OCI-LY1 (cell line): ENCODE data around the gene STAG1.

ENCODE experiments used
- EZH2 ChIP-seq: fragments of 200-600 bp; sonication (generic), shearing (Covaris generic); IDR thresholded peaks from 2 replicates; pipeline ENCODE4 v1.8.0; 2017; ENCODE audit warnings: borderline replicate concordance, mixed run types, mild to moderate bottlenecking, antibody characterized with exemption, low read length, moderate library complexity, mixed read lengths
- TF ChIP-seq, protein P1 (sequence below): fragments of 200-600 bp; sonication (generic), shearing (Covaris generic); IDR thresholded peaks from 2 replicates; pipeline ENCODE4 v1.5.1; 2017; ENCODE audit warnings: mild to moderate bottlenecking, antibody characterized with exemption, low read length, moderate library complexity, mixed read lengths

DNA sequence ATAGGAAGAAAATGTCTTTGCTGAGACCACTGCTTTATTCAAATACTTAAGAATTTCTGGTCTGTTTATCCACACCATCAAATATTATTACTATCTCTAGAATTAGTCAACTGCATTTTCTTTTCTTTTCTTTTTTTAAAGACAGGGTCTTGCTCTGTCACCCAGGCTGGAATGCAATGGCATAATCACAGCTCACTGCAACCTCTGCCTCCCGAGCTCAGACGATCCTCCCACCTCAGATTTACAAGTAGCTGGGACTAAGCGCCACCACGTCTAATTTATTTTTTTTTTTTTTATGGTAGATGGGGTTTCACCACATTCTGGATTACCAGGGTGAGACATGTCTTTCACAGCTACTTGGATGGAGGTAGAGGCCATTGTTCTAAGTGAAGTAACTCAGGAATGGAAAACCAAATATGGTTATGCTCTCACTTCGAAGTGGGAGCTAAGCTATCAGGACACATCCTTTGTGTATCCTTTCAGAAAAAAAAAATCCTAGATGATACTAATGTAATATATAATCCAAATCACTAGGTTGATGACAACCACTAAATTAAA lies 52.8 kb downstream of the STAG1 start:
- TF ChIP-seq, protein P1, sequence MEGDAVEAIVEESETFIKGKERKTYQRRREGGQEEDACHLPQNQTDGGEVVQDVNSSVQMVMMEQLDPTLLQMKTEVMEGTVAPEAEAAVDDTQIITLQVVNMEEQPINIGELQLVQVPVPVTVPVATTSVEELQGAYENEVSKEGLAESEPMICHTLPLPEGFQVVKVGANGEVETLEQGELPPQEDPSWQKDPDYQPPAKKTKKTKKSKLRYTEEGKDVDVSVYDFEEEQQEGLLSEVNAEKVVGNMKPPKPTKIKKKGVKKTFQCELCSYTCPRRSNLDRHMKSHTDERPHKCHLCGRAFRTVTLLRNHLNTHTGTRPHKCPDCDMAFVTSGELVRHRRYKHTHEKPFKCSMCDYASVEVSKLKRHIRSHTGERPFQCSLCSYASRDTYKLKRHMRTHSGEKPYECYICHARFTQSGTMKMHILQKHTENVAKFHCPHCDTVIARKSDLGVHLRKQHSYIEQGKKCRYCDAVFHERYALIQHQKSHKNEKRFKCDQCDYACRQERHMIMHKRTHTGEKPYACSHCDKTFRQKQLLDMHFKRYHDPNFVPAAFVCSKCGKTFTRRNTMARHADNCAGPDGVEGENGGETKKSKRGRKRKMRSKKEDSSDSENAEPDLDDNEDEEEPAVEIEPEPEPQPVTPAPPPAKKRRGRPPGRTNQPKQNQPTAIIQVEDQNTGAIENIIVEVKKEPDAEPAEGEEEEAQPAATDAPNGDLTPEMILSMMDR = no peak
- no peak for TF ChIP-seq EZH2
